KBM-7 (cell line): ENCODE results near the gene EMILIN3.
A peak's percentile ranks its signal among the peaks of the same experiment; 100 is the strongest.

Source experiments
- DNase-seq: peaks from one replicate; pipeline ENCODE4 v3.0.0-alpha.2; 2015
- in situ Hi-C: fragments of 300-500 bp; cut with MboI; formaldehyde crosslinking; loops from 2 replicates; pipeline ENCODE4 v1.14.3; 2020; ENCODE audit warnings: low sequenced_read_pairs, low pct_unique_long_range_greater_than_20kb, mixed read lengths

The EMILIN3 gene

DNA sequence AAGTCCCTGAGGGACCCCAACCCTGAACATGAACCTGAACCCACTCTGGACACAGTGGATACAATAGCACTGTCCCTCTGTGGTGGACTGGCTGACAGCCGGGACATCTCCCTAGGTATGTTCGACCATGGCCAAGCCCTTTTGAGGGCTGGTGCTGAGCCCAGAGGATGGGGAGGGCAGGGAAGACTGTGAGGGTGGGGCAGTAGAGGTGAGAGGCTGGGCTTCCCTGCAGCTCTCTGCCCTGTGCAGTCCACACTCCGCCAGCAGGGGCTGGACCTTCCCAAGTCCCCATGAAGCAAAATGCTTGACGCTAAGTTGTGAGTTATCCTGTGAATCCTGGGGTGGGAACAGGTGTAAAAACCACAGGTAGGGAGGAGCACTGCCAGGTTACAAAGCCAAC is 14.5 kb downstream of the EMILIN3 start:
- in situ Hi-C loops, result no loop called here

DNA sequence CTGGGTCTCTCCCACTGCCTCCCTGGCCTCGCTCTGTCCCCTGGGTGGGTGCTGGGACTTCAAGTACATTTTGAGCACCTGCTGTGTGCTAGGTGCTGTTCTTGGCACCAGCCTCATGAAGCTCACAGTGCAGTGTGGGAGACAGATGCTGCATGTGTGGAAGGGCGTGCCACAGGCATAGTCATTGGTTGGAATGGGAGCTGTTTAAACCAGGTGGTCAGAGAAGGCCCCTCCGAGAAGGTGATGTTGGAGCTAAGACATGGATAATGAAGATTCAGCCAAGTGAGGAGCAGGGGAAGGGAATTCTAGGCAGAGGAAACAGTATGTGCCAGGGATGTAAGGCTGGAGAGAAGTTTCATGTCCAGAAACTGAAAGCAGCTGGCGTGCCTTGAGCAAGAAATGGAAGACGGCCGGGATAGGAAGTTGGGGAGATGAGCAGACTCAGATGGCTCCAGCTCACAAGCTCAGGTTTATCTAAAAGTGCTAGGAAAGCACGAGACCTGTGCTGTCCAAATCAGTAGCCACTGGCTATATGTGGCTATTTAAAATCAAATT is 16.1 kb downstream of the EMILIN3 start:
- no peak for DNase-seq
- in situ Hi-C loops, result no loop called here

More for the DNA sequence above, 14.5 kb downstream of the EMILIN3 start:
- DNase-seq, result no peak

DNA sequence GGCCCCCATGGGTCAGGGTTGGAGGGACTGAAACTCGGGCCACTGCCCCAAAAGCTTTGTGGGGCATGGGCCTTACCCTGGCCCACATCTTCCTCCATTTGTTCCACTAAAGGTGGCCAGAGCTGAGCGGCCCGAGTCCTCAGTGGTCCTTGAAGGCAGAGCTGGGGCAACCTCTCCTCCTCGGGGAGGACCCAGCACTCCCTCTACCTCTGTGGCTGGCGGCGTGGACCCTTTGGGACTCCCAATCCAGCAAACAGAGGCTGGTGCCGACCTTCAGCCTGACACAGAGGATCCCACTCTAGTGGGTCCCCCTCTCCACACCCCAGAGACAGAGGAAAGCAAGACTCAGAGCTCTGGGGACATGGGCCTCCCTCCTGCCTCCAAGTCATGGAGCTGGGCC is 16.7 kb downstream of the EMILIN3 start:
- DNase-seq, result no peak

DNA sequence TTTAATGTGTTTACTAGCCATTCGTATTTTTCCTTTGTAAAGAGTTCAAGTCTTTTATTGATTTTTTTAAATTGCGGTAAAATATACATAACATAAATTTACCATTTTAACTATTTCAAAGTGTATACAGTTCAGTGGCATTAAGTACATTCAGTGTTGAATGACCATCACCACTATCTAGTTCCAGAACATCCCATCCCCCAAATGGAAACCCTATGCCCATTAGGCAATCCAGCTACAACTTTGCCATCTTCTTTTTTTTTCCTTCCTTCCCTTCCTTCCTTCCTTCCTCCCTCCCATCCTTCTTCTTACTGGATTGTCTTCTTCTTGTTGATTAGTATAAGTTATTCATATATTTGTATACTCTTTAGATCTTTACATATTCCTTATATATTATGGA is 17.4 kb downstream of the EMILIN3 start:
- DNase-seq, result no peak
- in situ Hi-C loops, result loop anchor here (10.0 kb wide), 2 partner anchors 174 to 364 kb away; no protein-coding TSS in a partner anchor

More for the DNA sequence above, 16.7 kb downstream of the EMILIN3 start:
- in situ Hi-C loops, result loop anchor here (10.0 kb wide), 2 partner anchors 175 to 365 kb away; no protein-coding TSS in a partner anchor

DNA sequence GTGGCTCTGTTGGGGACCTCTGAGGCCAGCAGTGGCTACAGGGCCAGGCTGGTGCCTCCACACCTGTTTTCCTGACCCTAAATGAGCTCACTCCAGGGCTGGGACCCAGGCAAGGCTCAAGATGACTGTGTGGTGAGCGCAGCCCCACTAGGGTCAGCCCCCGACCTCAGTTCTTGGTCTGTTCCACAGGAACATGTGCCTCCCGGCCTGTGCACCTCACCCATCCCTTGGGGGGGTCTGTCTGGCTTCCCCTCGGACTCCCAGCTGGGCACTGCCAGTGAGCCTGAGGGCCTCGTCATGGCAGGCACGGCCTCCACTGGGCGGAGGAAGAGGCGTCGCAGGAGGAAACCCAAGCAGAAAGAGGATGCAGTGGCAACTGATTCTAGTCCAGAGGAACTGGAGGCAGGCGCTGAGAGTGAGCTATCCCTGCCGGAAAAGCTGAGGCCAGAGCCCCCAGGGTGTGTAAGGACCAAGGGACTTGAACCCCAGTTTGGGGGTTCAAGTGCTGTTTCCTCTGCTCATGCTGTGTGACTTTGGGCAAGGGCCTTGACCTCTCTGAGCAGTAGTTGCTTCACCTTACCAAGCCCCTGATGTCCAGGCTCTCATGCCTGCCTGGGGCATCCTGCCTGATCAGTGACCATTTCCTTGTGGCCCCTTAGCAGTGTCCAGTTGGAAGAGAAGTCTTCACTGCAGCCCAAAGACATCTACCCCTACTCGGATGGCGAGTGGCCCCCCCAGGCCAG is 18.0 kb downstream of the EMILIN3 start:
- in situ Hi-C loops, result loop anchor here (10.0 kb wide), 2 partner anchors 174 to 364 kb away; no protein-coding TSS in a partner anchor
- DNase-seq, result no peak

DNA sequence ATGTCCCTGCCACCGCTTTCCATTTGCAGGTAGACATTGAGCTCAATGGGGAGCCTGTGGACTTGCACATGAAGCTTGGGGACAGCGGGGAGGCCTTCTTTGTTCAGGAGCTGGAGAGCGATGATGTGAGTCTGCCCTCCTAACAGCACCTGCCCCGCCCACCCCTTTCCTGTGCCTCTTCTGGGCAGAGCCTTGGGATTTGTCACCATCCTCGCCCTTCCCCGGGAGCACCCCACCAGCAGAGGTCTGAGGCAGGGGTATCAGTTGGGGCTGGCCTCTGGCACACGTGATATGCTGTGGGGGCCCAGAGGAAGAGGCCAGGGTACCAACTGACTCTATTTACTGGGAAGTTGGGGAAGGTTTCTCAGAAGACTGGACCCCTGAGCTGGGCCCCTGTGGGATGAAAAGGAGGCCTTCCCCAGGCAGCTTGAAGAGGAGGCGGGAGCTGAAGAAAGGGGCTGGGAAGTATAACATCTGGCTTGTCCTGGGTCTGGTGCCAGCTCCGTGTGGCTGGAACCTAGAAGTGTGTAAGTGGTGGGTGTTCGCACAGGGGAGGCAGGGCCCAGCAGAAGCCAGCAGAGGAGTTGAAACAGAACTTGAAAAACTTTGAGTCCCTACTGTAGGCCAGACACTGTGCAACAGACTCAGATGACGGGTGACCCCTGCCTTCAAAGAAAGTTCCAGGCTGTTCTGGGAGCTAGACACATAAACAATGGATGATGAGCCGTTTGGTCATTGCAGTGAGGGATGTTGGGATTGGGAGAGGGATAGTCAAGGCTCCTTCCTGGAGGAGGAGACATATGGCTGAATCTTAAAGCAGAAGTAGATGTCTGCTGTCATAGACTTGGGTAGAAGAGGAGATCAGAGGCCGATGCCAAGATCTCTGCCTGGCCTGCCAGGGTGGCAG is 18.8 kb downstream of the EMILIN3 start:
- in situ Hi-C loops, result loop anchor here (10.0 kb wide), 2 partner anchors 173 to 363 kb away; no protein-coding TSS in a partner anchor
- DNase-seq, result no peak

DNA sequence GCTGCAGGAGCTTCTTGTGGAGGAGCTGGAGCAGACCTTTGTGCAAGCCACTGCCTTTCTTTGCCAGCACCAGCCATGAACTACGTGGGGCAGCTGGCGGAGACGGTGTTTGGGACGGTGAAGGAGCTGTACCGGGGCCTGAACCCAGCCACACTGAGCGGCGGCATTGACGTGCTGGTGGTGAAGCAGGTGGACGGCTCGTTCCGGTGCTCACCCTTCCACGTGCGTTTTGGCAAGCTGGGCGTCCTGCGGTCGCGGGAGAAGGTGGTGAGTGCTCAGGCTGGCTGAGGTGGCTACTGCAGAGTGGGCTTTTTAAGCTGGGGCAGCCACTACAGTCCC is 20.9 kb downstream of the EMILIN3 start:
- DNase-seq, result no peak
- in situ Hi-C loops, result loop anchor here (10.0 kb wide), 2 partner anchors 171 to 361 kb away; no protein-coding TSS in a partner anchor

DNA sequence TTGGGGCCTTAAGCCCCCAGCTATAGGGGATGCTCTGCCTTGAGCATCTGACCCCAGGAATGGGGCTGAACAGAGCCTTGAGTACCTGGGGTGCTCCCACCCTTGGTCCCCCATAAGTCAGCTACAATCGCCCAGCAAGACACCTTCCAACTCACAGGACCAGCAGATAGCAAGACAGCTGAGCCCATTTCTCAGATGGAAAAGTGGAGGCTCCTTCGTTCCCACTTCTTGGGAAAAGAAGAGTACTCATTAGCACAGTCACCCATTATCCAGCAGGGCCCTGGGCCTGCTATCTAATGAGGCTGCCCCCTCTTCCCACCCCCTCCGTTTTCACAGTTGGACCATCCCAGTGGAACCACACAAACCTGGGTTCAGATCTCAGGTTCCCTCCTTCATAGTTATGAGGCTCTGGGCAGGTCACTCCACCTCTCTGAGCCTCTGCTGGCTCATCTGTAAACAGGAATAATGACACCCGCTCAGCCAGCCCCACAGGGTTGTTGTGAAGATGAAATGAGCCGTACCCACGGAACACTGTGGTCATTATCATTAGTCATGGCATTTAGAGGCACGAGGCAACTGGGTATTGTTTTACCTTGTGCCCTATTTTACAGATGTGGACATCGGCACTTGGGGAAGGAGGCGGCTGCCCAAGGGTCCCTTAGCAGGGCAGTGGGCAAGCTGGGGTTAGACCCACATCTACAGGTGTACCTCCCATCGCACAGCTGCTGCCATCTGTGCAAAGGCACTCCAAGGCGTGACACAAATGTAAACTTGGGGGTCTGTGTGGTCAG is 21.5 kb downstream of the EMILIN3 start:
- DNase-seq, result no peak
- in situ Hi-C loops, result loop anchor here (10.0 kb wide), 2 partner anchors 170 to 360 kb away; no protein-coding TSS in a partner anchor

DNA sequence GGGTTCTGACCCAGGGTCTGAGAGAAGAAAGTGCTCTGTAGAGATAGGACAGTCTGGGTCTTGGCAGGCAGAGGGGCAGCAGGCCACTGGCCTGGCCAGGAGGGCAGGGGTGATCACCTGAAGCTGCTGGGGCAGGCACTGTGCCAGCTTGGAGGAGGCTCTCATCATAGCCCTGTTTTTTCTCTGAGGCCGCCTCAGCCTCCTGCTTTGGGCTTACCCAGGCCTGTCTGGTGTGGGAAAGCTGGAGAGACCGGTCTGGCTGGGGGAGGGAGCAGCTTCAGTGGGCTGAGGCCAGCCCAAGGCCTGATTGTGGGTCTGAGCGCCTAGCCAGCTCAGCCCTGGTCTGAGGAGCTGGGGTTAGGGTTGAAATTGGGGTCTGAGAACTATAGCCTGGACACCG is 22.1 kb downstream of the EMILIN3 start:
- in situ Hi-C loops, result loop anchor here (10.0 kb wide), 2 partner anchors 170 to 360 kb away; no protein-coding TSS in a partner anchor

DNA sequence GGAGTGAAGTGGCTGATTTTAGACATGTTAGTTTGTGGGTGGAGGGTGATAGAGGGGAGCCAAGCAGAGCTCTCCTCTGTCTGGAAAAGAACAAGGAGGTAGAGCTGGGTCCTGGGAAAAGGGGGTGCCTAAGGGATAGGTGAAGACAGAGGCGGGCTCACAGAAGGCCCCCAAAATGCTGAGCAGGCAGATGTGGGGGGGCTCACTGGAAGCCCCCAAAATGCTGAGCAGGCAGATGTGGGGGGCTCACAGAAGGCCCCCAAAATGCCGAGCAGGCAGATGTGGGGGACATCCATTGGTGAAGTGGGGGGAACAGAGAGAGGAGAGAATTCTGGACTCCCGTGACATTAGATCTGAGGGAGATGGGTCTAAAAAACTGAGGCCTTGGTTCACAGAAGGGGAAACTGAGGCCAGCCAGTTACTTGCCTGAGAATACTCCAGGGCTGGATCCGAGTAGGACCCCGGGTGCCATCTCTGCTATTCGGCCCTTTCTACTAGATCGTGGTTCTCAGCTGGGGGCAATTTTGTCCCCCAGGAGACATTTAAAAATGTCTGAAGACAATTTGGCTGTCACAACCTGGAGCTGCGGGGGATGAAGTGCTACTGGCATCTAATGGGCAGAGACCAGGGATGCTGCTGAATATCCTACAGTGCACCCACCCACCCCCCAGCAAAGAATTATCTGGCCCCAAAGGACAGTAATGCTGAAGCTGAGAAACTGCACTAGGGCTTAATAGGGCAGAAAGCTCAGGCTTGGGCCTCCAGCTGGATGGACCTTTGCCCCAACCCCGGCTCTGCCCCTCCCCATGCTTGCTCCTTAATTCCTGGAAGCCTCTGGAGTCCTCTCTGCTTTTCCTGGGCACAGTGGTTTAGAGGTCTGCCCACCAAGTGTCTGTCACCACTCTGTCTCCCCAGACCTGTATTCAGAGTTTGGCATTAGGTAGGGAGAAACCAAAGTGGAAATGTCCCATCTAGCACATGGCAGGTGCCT is 23.8 kb downstream of the EMILIN3 start:
- in situ Hi-C loops, result loop anchor here (10.0 kb wide), 2 partner anchors 168 to 358 kb away; no protein-coding TSS in a partner anchor

More for the DNA sequence above, 22.1 kb downstream of the EMILIN3 start:
- DNase-seq, result no peak

DNA sequence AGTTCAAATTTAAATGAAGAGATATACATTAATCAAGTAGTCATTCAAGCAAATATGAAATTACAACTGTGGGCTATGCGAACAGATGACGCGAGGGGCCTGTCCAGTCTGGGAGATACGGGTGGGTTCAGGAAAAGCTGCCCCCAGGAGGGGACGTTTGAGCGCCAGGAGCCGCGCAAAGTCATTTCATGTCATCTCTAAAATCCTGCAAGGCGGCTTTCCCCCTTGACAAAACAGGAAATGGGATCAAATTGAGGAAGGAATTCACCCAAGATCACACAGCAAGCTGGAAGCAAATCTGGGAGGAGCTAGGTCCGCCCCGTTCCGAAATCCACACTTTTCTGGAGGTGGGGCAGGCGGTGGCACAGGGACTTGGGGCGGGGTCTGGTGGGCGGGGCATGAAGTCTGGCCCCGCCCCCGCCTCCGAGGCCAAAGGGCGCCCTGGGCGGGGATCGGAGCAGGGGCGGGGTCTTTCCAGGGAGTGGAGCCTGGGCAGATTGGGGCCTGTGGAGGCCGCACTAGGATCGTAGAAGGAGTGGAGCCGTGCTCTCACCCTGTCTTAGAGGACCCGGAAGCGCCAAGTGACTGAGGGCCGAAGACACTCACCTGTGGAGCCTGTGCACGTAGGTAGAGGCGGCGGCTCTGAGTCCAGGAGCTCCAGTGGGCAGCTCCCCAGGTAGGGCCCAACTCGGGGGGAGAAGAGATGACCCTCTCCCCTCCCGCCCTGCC is 26.1 kb downstream of the EMILIN3 start, which contains the start of gene LPIN3:
Gene LPIN3, plus strand, starts transcription at position 495 of the 729 bp plus-strand sequence. CDS start 4,983 bp downstream, outside the sequence.
- in situ Hi-C loops, result loop anchor here (10.0 kb wide), 2 partner anchors 166 to 356 kb away; no protein-coding TSS in a partner anchor
- peak; percentile 33 for DNase-seq

More for the DNA sequence above, 23.8 kb downstream of the EMILIN3 start:
- DNase-seq, result no peak

DNA sequence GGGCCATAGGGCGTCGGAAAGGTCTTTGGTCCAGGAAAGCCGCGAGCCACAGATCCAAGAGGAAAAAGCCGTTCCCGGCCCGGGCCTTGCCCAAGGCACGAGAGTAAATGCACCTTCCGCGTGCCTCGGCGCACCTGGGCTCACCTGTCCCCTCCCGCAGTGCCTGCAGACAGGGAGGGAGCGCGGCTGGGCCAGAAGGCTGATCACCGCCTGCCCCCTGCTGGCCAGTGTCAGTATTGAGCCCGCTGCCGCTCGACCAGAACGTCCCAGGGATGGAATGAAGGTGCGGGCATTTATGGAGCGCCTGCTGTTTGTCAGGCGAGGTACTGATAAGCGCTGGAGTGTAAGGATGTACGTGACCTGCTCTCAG is 26.7 kb downstream of the EMILIN3 start:
- in situ Hi-C loops, result loop anchor here (10.0 kb wide), 2 partner anchors 165 to 355 kb away; no protein-coding TSS in a partner anchor
- peak; percentile 76 for DNase-seq

DNA sequence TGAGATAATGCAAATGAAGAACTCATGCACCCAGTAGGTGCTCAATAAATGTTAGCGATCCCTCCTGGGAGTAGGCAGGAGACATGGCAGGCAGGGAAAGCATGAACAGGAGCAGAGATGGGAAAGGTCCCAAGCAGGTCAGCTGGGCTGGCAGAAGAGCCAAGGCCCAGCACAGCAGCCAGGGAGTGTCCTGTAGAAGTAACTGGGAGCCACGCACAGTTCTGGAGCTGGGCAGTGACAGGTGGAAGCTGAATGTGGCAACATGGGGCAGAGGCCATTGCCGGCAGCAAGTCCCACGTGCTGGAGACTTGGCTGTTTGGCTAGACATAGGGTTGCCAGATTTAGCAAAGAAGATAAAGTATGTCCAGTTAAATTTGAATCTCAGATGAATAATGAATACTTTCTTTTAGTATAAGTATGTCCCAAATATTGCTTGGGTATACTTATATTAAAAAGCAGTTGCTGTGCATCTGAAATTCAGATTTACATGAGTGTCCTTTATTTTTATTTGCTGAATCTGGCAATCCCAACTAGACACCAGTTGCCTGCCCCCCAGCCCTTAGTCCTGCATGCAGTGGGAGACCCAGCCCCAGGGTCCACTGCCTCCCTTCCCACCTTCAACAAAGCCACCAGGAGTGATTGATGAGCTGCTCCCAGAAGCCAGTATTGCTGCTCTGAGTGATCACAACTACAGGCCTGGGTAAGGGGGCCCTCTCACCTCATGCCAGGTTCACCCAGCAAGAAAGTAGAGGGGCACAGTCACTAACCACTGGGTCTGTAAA is 29.7 kb downstream of the EMILIN3 start:
- DNase-seq, result no peak
- in situ Hi-C loops, result no loop called here

DNA sequence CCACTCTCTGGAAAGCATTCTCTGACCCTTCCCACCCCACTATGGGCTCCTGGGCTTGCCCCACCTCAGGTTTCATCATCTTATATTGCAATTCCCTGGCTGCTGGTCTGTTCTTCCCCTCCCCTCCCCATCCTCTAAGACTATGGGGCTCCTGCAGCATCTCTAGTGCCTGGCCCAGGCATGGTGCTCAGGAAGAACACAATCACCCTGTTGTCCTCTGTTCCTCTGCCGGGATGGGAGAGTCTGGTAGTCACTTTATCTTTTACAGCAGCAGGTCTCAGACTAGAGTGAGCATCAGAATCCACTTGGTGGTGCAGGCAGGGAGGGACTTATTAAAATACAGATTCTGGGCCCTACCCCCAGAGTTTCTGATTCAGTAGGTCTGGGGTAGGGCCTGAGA is 31.0 kb downstream of the EMILIN3 start:
- in situ Hi-C loops, result no loop called here
- no peak for DNase-seq

DNA sequence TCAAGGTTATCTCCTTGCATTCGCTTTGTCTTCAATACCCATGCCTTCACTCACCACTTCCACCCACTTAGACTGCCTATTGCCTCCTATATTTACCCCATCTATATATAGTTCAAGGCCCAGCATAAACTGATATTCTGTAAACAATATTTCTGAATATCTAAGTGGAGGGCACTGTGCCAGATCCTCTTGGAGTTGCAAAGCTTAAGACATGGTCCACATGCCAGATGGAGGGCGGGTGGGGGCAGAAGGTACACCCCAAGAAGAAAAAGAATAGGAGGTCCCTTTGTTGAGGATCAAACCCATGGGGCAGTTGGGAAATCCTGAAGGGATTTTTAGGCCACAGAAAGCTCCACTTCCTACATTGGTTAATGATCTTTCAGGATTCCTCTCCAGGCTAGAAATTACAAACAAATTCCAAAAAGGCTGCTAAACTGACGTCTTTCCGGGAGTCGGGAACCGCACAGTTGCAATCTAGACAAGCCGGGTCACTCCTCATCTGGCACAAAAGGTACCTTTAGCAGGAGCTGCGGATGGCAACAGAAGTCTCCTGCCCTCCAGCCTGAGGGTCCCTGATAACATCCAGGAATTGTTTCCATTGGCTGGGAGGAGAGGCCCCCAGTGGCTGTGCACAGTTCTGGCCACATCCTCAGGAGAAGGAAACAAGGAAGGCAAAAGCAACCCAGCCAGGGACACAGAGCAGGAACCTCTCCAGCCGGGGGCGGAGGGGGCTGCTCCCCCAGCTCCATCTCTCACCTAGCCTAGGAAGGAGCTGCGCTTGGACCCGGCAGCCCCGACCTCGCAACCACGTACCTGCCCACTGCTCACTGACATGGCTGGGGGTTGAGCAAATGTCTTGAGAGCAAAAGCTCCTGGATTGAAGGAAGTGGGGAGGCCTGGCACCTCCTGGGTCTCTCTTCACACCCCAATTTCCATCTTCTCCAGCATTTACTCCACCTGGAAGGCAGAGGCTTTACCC is 31.9 kb downstream of the EMILIN3 start:
- in situ Hi-C loops, result no loop called here
- no peak for DNase-seq
